ENCODE data around the gene RAX2.

Gene RAX2

DNA sequence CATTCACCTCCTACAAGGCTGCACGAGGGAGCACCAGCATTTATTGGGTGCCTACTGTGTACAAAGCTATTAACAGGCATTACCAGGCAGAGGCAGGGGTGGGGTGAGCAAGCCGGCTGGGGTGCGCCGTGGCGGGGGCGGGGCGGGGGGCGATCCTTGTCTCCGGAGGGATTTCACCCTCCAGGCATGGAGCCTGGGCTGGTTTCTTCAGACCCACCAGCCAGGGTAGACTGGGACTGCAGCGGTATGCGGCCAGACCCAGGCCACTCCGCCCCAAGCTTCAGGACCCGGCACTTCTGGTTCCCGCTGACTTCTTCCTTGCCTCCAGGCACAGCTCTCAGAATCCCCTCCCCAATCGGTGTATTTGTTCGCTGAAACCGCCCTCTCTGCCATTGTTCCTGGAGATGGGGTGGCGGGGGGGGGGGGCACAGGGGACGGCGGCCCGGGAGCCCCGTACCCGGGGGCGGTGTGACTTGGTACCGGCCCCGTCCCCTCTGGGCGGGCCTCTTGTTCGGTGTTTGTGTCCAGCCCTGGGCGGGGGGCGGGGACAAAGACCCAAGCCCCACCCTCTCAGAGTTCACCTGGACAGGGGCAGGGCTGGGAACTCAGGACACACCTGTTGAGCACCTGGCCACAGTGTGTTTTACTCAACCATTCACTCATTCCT is 49.5 kb downstream of the RAX2 start:
- H3K27ac ChIP-seq (ENCODE audit: low read depth, low read length), result no peak overlapping the region
- no peak overlapping the region for H3K9ac ChIP-seq (ENCODE audit: low read length)
- WGBS (ENCODE audit: extremely low coverage, insufficient coverage, low lambda C conversion rate), result no CpG with 5 or more reads among the region's 30 CpGs
- no peaks in the 10 kb centered on the region for H3K79me1 ChIP-seq (ENCODE audit: low read length)
- no peak overlapping the region for H4K5ac ChIP-seq (ENCODE audit: low read length)
- H3K18ac ChIP-seq (ENCODE audit: low read length), result no peak overlapping the region
- H3K36me3 ChIP-seq (ENCODE audit: control insufficient read depth, insufficient read depth, low read length), result no peaks in the 10 kb centered on the region
- H3K79me2 ChIP-seq (ENCODE audit: control insufficient read depth, insufficient read depth, low read length), result no peaks in the 10 kb centered on the region
- H3K4me2 ChIP-seq (ENCODE audit: low read length), result peak overlapping the region; percentile 27
- H3K4me1 ChIP-seq (ENCODE audit: control insufficient read depth, low read depth, low read length), result no peaks in the 10 kb centered on the region
- no peak overlapping the region for H2BK120ac ChIP-seq (ENCODE audit: low read depth, low read length)
- no peak overlapping the region for H3K4ac ChIP-seq (ENCODE audit: low read depth, low read length)
- H2BK5ac ChIP-seq (ENCODE audit: low read length), result no peak overlapping the region
- no peaks in the 10 kb centered on the region for H3K27me3 ChIP-seq (ENCODE audit: insufficient read depth, low read length, poor library complexity)
- H2AK5ac ChIP-seq (ENCODE audit: low read length), result no peak overlapping the region
- no peak overlapping the region for H3K23ac ChIP-seq (ENCODE audit: low read length)
- no peak overlapping the region for H4K8ac ChIP-seq (ENCODE audit: low read depth, low read length)
- H3K56ac ChIP-seq (ENCODE audit: low read length), result no peak overlapping the region
- no peak overlapping the region for H2BK15ac ChIP-seq (replicated peaks; ENCODE audit: low read depth)
- no peak overlapping the region for H3K4me3 ChIP-seq (ENCODE audit: low read length)
- DNase-seq, result peak; percentile 78

DNA sequence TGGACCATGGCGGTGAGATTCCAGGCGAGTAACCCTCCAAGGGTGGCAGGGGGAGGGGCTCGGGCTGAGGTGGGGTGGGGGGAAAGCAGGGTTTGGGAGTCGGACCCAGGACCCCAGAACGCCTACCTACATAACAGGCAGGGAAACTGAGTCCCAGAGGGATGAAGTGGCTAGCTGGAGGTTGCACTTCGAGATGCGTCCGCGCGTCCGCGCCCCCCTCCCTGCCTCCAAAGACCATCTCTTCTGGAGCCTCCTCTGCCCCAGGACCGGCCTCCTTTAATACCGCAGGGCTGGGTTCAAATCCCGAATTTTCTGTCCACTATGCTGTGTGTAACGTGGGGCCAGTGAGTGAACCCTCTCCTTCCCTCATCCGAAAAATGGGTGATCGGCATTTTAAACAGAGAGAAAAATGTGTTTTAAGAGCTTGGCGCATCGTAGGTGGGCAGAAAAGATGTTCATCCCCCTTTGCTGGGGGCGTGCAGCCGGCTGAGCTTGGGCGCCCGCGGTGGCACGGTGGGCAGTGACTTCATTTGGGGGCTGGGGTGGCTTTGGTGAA is 50.1 kb downstream of the RAX2 start:
- DNase-seq, result no peak
- Histone ChIP-seq H3K27ac (ENCODE audit: low read depth, low read length) (no peak overlapping the region), H3K4me2 (ENCODE audit: low read length) (peak overlapping the region; percentile 40), H2BK15ac (replicated peaks; ENCODE audit: low read depth) (no peak overlapping the region), H3K9ac (ENCODE audit: low read length) (no peak overlapping the region), H2BK120ac (ENCODE audit: low read depth, low read length) (no peak overlapping the region), H3K56ac (ENCODE audit: low read length) (no peak overlapping the region), H3K36me3 (ENCODE audit: control insufficient read depth, insufficient read depth, low read length) (no peaks in the 10 kb centered on the region), H2BK5ac (ENCODE audit: low read length) (no peak overlapping the region), H3K4me1 (ENCODE audit: control insufficient read depth, low read depth, low read length) (no peaks in the 10 kb centered on the region), H3K23ac (ENCODE audit: low read length) (no peak overlapping the region), H2AK5ac (ENCODE audit: low read length) (no peak overlapping the region), H3K4me3 (ENCODE audit: low read length) (no peak overlapping the region), H3K79me2 (ENCODE audit: control insufficient read depth, insufficient read depth, low read length) (no peaks in the 10 kb centered on the region), H3K79me1 (ENCODE audit: low read length) (no peaks in the 10 kb centered on the region), H4K8ac (ENCODE audit: low read depth, low read length) (no peak overlapping the region), H4K5ac (ENCODE audit: low read length) (no peak overlapping the region), H3K18ac (ENCODE audit: low read length) (no peak overlapping the region), H3K27me3 (ENCODE audit: insufficient read depth, low read length, poor library complexity) (no peaks in the 10 kb centered on the region), H3K4ac (ENCODE audit: low read depth, low read length) (no peak overlapping the region)
- WGBS (ENCODE audit: extremely low coverage, insufficient coverage, low lambda C conversion rate), result no CpG with 5 or more reads among the region's 26 CpGs

DNA sequence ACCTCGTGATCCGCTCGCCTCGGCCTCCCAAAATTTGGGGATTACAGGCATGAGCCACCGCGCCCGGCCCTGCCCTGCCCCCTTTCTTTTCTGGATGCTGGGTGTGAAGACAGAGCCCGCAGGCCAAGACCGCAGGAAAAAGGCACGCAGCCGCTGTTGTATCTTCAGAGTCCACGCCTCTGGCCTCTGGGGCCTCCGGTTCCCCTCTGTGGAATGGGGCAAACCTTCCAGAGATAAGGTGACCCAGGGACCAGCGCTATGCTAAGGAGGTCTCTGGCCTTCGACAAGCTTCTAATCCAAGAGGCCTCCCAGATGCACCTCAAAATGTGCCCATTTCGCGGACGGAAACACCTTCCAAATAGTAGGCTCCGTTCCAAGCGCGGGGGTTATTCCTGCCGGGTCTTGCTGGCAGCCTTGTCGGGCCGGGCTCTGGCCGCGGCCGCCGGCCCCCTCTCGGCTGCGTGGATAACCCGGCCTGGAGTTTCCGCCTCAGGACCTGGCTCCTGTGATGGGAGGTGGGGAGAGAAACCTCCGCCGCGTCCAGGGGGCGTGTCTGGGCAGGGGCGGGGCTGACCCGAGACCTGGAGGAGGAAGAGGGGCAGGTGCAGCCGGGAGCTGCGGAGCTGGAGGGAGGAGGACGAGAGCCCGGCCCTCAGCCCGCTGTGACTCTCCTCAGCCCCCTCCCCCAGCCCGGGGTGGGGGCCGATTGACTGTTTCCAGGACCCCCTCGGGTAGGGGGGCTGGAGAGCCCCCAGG is 50.7 kb downstream of the RAX2 start:
- Histone ChIP-seq H3K79me2 (ENCODE audit: control insufficient read depth, insufficient read depth, low read length) (no peaks in the 10 kb centered on the region), H4K8ac (ENCODE audit: low read depth, low read length) (no peak overlapping the region), H3K4ac (ENCODE audit: low read depth, low read length) (no peak overlapping the region), H3K27ac (ENCODE audit: low read depth, low read length) (no peak overlapping the region), H3K4me2 (ENCODE audit: low read length) (peak overlapping the region; percentile 40), H2BK5ac (ENCODE audit: low read length) (no peak overlapping the region), H2BK15ac (replicated peaks; ENCODE audit: low read depth) (no peak overlapping the region), H3K4me3 (ENCODE audit: low read length) (no peak overlapping the region), H2BK120ac (ENCODE audit: low read depth, low read length) (no peak overlapping the region), H3K9ac (ENCODE audit: low read length) (no peak overlapping the region), H3K23ac (ENCODE audit: low read length) (no peak overlapping the region), H3K4me1 (ENCODE audit: control insufficient read depth, low read depth, low read length) (no peaks in the 10 kb centered on the region), H4K5ac (ENCODE audit: low read length) (no peak overlapping the region), H2AK5ac (ENCODE audit: low read length) (no peak overlapping the region), H3K36me3 (ENCODE audit: control insufficient read depth, insufficient read depth, low read length) (no peaks in the 10 kb centered on the region), H3K79me1 (ENCODE audit: low read length) (no peaks in the 10 kb centered on the region), H3K18ac (ENCODE audit: low read length) (no peak overlapping the region), H3K27me3 (ENCODE audit: insufficient read depth, low read length, poor library complexity) (no peaks in the 10 kb centered on the region), H3K56ac (ENCODE audit: low read length) (no peak overlapping the region)
- WGBS (ENCODE audit: extremely low coverage, insufficient coverage, low lambda C conversion rate), result no CpG with 5 or more reads among the region's 46 CpGs
- peak; percentile 96 for DNase-seq

DNA sequence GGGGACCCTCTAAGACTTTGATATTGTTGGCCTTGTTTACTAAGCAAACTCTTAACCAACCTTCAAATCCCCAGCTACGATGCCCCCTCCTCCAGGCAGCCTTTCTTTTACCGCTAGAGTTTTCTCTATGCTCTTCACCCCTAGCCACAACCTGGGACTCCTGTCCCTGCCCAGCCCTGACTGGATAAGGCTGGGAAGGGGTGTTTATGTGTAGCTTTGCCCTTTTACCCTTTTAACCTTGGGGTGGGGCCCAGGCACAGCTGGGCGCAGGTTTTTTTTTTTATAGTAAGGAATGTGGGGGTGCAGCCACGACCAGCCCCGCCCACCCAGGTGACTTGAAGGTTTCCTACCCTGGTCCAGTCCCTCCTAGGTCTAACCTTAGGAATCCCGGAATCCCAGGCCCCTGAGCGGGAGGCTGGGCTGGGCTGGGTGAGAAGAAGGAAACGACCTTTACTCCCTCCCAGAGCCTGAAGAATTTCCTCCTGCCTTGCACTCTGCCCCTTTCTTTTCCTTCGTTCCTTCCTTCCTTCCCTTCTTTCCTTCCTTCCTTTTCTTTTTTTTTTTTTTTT is 51.6 kb downstream of the RAX2 start:
- DNase-seq, result no peak
- H4K8ac ChIP-seq (ENCODE audit: low read depth, low read length), result no peak overlapping the region
- H3K18ac ChIP-seq (ENCODE audit: low read length), result no peak overlapping the region
- no peak overlapping the region for H3K4ac ChIP-seq (ENCODE audit: low read depth, low read length)
- H3K56ac ChIP-seq (ENCODE audit: low read length), result no peak overlapping the region
- H3K36me3 ChIP-seq (ENCODE audit: control insufficient read depth, insufficient read depth, low read length), result no peaks in the 10 kb centered on the region
- H3K79me1 ChIP-seq (ENCODE audit: low read length), result no peaks in the 10 kb centered on the region
- H3K4me3 ChIP-seq (ENCODE audit: low read length), result no peak overlapping the region
- H3K27ac ChIP-seq (ENCODE audit: low read depth, low read length), result no peak overlapping the region
- H2BK120ac ChIP-seq (ENCODE audit: low read depth, low read length), result no peak overlapping the region
- H2BK5ac ChIP-seq (ENCODE audit: low read length), result no peak overlapping the region
- H2AK5ac ChIP-seq (ENCODE audit: low read length), result no peak overlapping the region
- WGBS (ENCODE audit: extremely low coverage, insufficient coverage, low lambda C conversion rate), result no CpG with 5 or more reads among the region's 9 CpGs
- H3K27me3 ChIP-seq (ENCODE audit: insufficient read depth, low read length, poor library complexity), result no peaks in the 10 kb centered on the region
- no peak overlapping the region for H2BK15ac ChIP-seq (replicated peaks; ENCODE audit: low read depth)
- H3K4me2 ChIP-seq (ENCODE audit: low read length), result no peak overlapping the region
- no peak overlapping the region for H3K9ac ChIP-seq (ENCODE audit: low read length)
- no peaks in the 10 kb centered on the region for H3K4me1 ChIP-seq (ENCODE audit: control insufficient read depth, low read depth, low read length)
- H3K79me2 ChIP-seq (ENCODE audit: control insufficient read depth, insufficient read depth, low read length), result no peaks in the 10 kb centered on the region
- H4K5ac ChIP-seq (ENCODE audit: low read length), result no peak overlapping the region
- H3K23ac ChIP-seq (ENCODE audit: low read length), result no peak overlapping the region

DNA sequence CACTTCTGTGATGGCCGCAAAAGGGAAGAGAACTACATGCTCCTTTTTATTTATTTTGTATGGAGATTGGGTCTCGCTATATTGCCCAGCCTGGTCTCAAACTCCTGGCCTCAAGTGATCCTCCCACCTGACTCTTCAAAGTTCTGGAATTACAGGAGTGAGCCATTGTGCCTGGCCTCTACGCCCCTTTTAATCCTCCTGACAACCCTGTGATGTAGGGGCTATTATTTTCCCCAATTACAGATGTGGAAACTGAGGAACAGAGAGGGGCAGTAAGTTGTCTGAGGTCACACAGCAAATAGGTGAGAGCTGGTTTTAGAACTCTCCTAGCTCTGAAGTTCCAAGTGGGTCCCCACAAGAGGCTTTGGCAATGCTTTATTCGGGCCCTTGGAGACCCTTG is 52.2 kb downstream of the RAX2 start:
- H3K23ac ChIP-seq (ENCODE audit: low read length), result no peak overlapping the region
- H4K5ac ChIP-seq (ENCODE audit: low read length), result no peak overlapping the region
- H3K4me1 ChIP-seq (ENCODE audit: control insufficient read depth, low read depth, low read length), result no peaks in the 10 kb centered on the region
- no peak overlapping the region for H3K4ac ChIP-seq (ENCODE audit: low read depth, low read length)
- H3K4me2 ChIP-seq (ENCODE audit: low read length), result no peak overlapping the region
- no peaks in the 10 kb centered on the region for H3K79me2 ChIP-seq (ENCODE audit: control insufficient read depth, insufficient read depth, low read length)
- no peak for DNase-seq
- no peaks in the 10 kb centered on the region for H3K79me1 ChIP-seq (ENCODE audit: low read length)
- H2BK5ac ChIP-seq (ENCODE audit: low read length), result no peak overlapping the region
- H3K56ac ChIP-seq (ENCODE audit: low read length), result no peak overlapping the region
- H3K27me3 ChIP-seq (ENCODE audit: insufficient read depth, low read length, poor library complexity), result no peaks in the 10 kb centered on the region
- H3K27ac ChIP-seq (ENCODE audit: low read depth, low read length), result no peak overlapping the region
- H3K18ac ChIP-seq (ENCODE audit: low read length), result no peak overlapping the region
- no peaks in the 10 kb centered on the region for H3K36me3 ChIP-seq (ENCODE audit: control insufficient read depth, insufficient read depth, low read length)
- no peak overlapping the region for H2BK120ac ChIP-seq (ENCODE audit: low read depth, low read length)
- no peak overlapping the region for H2BK15ac ChIP-seq (replicated peaks; ENCODE audit: low read depth)
- no CpG with 5 or more reads among the region's 4 CpGs for WGBS (ENCODE audit: extremely low coverage, insufficient coverage, low lambda C conversion rate)
- H2AK5ac ChIP-seq (ENCODE audit: low read length), result no peak overlapping the region
- H4K8ac ChIP-seq (ENCODE audit: low read depth, low read length), result no peak overlapping the region
- H3K9ac ChIP-seq (ENCODE audit: low read length), result no peak overlapping the region
- H3K4me3 ChIP-seq (ENCODE audit: low read length), result no peak overlapping the region
